GM12875 (cell line): ENCODE measurements around the gene MIF4GD.

Experiments used
- H3K4me3 ChIP-seq: one replicate; pipeline ENCODE4 v1.5.1; 2011; ENCODE audit warnings: low read depth, low read length, control low read depth
- CTCF ChIP-seq: IDR thresholded peaks from 2 replicates; pipeline ENCODE4 v1.5.1; 2011; ENCODE audit warnings: low read depth, mild to moderate bottlenecking, control low read depth, inconsistent platforms, low read length, moderate library complexity, borderline replicate concordance; ENCODE audit not compliant: insufficient read depth

The MIF4GD gene

GRCh38 chr17:75238020-75238580 is 32.9 kb downstream of the MIF4GD start:
- TF ChIP-seq CTCF, result no peak
- no peak overlapping the region for H3K4me3 ChIP-seq

GRCh38 chr17:75237100-75238014 is 33.7 kb downstream of the MIF4GD start:
- no peak for TF ChIP-seq CTCF
- no peak overlapping the region for H3K4me3 ChIP-seq

GRCh38 chr17:75232786-75233185 is 38.2 kb downstream of the MIF4GD start:
- no peak overlapping the region for H3K4me3 ChIP-seq
- no peak for TF ChIP-seq CTCF

GRCh38 chr17:75231741-75232464 is 39.1 kb downstream of the MIF4GD start:
- H3K4me3 ChIP-seq, result no peak overlapping the region
- TF ChIP-seq CTCF, result no peak

GRCh38 chr17:75231071-75231470 is 40.0 kb downstream of the MIF4GD start:
- H3K4me3 ChIP-seq, result no peak overlapping the region
- TF ChIP-seq CTCF, result no peak

- TF ChIP-seq CTCF, result no peak
- no peak overlapping the region for H3K4me3 ChIP-seq
Measured at GRCh38 chr17:75228847-75229246, 42.2 kb downstream of the MIF4GD start.
